A673 (cell line): ENCODE data around the gene ZNF799.

Experiments
- EZH2 ChIP-seq: fragments of 200-600 bp; sonication (generic); IDR thresholded peaks from 2 replicates; pipeline ENCODE4 v1.6.1; 2017; ENCODE audit warnings: borderline replicate concordance, low read depth, mild to moderate bottlenecking, mixed read lengths, antibody characterized with exemption, low read length; ENCODE audit not compliant: poor library complexity, severe bottlenecking
- TF ChIP-seq, protein P1 (sequence below): fragments of 300-800, 200-600 bp; sonication (generic); conservative IDR thresholded peaks from 2 replicates; pipeline ENCODE4 v1.5.1; 2017; ENCODE audit warnings: low read depth, mild to moderate bottlenecking, antibody characterized with exemption, low read length, moderate library complexity, mixed read lengths

GRCh38 chr19:12346896-12347295, 54.2 kb downstream of the ZNF799 start:
- TF ChIP-seq EZH2: no peak
- TF ChIP-seq, protein P1, sequence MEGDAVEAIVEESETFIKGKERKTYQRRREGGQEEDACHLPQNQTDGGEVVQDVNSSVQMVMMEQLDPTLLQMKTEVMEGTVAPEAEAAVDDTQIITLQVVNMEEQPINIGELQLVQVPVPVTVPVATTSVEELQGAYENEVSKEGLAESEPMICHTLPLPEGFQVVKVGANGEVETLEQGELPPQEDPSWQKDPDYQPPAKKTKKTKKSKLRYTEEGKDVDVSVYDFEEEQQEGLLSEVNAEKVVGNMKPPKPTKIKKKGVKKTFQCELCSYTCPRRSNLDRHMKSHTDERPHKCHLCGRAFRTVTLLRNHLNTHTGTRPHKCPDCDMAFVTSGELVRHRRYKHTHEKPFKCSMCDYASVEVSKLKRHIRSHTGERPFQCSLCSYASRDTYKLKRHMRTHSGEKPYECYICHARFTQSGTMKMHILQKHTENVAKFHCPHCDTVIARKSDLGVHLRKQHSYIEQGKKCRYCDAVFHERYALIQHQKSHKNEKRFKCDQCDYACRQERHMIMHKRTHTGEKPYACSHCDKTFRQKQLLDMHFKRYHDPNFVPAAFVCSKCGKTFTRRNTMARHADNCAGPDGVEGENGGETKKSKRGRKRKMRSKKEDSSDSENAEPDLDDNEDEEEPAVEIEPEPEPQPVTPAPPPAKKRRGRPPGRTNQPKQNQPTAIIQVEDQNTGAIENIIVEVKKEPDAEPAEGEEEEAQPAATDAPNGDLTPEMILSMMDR: no peak
